HG03139 (cell line): Measurements from ENCODE around the gene ARID2.

Experiments used
- ATAC-seq: cut with Tn5 transposase; IDR thresholded peaks from one replicate; pipeline ENCODE4 v1.9.1; 2021; ENCODE audit not compliant: unreplicated experiment

The ARID2 gene

GRCh38 chr12:45721369-45721768 lies 8.1 kb upstream of the ARID2 start:
- no peak for ATAC-seq

GRCh38 chr12:45721954-45722353 lies 7.6 kb upstream of the ARID2 start:
- ATAC-seq, result no peak

GRCh38 chr12:45725631-45726602 lies 3.6 kb upstream of the ARID2 start:
- ATAC-seq, result no peak

- ATAC-seq, result no peak
Observed at GRCh38 chr12:45726603-45727300, 2.8 kb upstream of the ARID2 start.

GRCh38 chr12:45727301-45727979 lies 2.1 kb upstream of the ARID2 start:
- peak; percentile 54 for ATAC-seq

- ATAC-seq, result peak; percentile 0
Observed at GRCh38 chr12:45727980-45728629, 1.4 kb upstream of the ARID2 start.

GRCh38 chr12:45728630-45729232 lies 775 bp upstream of the ARID2 start:
- peak; percentile 48 for ATAC-seq

- ATAC-seq, result no peak
Observed at GRCh38 chr12:45730084-45730347, 510 bp downstream of the ARID2 start.

- ATAC-seq, result no peak
Observed at GRCh38 chr12:45730348-45731189, 1.1 kb downstream of the ARID2 start.

GRCh38 chr12:45731190-45731775 lies 1.8 kb downstream of the ARID2 start:
- ATAC-seq, result no peak

- ATAC-seq, result no peak
Observed at GRCh38 chr12:45732250-45732649, 2.7 kb downstream of the ARID2 start.

- no peak for ATAC-seq
Observed at GRCh38 chr12:45732936-45733335, 3.4 kb downstream of the ARID2 start.

- ATAC-seq, result no peak
Observed at GRCh38 chr12:45737638-45738037, 8.1 kb downstream of the ARID2 start.

- ATAC-seq, result no peak
Observed at GRCh38 chr12:45742590-45742989, 13.1 kb downstream of the ARID2 start.

- ATAC-seq, result no peak
Observed at GRCh38 chr12:45743247-45743646, 13.7 kb downstream of the ARID2 start.

- ATAC-seq, result no peak
Observed at GRCh38 chr12:45745861-45746277, 16.4 kb downstream of the ARID2 start.

GRCh38 chr12:45756666-45757065 lies 27.2 kb downstream of the ARID2 start:
- no peak for ATAC-seq

- no peak for ATAC-seq
Observed at GRCh38 chr12:45757172-45757571, 27.7 kb downstream of the ARID2 start.

GRCh38 chr12:45760333-45760732 lies 30.8 kb downstream of the ARID2 start:
- ATAC-seq, result no peak
